GM06990 (cell line): ENCODE measurements around the gene PHLPP1.

Experiments
- DNase-seq: peaks from one replicate; pipeline ENCODE4 v3.0.0-alpha.2; 2011; ENCODE audit not compliant: insufficient read length; ENCODE audit errors: extremely low read depth
- H3K27me3 ChIP-seq: replicated peaks from 2 replicates; pipeline ENCODE4 v1.6.0; 2011; ENCODE audit warnings: low read length; ENCODE audit not compliant: control insufficient read depth, insufficient read depth
- H3K36me3 ChIP-seq: 2 replicates; pipeline ENCODE4 v1.5.1; 2011; ENCODE audit warnings: low read length; ENCODE audit not compliant: control insufficient read depth, insufficient read depth
- H3K4me3 ChIP-seq: replicated peaks from 2 replicates; pipeline ENCODE4 v1.5.1; 2011; ENCODE audit warnings: low read depth, mild to moderate bottlenecking, control low read depth, low read length
- TF ChIP-seq, protein P1 (sequence below): IDR thresholded peaks from 2 replicates; pipeline ENCODE4 v1.5.1; 2011; ENCODE audit warnings: low read length, control low read depth, mild to moderate bottlenecking, inconsistent platforms; ENCODE audit not compliant: insufficient read depth, poor library complexity, severe bottlenecking

PHLPP1 gene

DNA sequence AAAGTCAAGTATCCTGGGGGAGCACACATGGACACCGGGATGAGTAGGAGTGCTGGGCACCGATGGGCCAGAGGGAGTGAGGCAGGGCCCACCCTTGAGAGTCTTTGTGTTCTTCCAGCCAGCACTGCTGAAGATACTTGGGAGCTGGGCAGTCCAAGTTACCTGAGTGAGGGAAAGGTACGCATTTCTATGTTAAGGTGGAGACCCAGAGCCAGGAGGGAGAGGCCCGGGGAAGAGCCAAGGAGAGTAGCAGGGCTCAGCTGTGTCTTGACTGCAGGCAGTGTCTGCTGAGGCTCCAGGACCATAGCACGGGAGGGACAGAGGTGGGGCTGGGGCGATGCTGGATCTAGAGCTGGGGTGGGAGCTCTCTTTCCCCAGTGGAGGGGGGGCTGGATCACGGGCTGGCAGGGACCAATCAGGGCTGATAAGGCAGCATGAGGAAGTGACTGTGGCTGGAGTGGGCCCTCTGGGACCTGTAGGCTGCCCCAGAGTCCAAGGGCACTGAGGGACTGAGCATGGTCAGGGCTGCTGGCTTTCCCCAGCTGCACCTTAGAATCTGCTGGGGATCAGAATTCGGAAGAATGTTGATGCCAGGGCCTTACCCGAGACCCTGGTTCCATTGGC, 289.2 kb downstream of the PHLPP1 start:
- Histone ChIP-seq H3K4me3 (no peak overlapping the region), H3K27me3 (no peaks in the 10 kb centered on the region; the same call in 1 of the 2 replicates), H3K36me3 (no peaks in the 10 kb centered on the region)
- TF ChIP-seq, protein P1, sequence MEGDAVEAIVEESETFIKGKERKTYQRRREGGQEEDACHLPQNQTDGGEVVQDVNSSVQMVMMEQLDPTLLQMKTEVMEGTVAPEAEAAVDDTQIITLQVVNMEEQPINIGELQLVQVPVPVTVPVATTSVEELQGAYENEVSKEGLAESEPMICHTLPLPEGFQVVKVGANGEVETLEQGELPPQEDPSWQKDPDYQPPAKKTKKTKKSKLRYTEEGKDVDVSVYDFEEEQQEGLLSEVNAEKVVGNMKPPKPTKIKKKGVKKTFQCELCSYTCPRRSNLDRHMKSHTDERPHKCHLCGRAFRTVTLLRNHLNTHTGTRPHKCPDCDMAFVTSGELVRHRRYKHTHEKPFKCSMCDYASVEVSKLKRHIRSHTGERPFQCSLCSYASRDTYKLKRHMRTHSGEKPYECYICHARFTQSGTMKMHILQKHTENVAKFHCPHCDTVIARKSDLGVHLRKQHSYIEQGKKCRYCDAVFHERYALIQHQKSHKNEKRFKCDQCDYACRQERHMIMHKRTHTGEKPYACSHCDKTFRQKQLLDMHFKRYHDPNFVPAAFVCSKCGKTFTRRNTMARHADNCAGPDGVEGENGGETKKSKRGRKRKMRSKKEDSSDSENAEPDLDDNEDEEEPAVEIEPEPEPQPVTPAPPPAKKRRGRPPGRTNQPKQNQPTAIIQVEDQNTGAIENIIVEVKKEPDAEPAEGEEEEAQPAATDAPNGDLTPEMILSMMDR, result no peak
- no peak for DNase-seq

DNA sequence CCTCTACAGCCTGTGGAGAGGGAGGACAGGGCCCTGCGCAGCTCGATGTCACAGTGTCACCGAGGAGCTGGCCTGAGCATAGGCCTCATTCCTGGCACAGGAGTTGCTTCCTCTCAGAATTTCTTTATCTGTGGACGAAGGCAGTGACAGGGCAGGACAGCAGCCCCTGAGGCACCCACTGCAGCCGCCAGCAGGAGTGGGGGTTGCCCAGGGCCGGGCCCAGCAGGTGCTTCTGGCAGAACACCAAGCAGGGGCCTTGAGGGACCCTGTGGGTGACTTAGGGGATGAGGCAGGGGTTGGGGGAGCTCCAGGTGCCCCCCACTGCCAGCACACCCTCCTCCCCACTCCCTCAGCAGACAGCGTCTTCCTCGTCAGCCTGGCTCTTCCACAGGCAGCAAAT, 290.0 kb downstream of the PHLPP1 start:
- H3K27me3 ChIP-seq, result no peaks in the 10 kb centered on the region; the same call in 1 of the 2 replicates
- TF ChIP-seq, protein P1, result no peak
- no peaks in the 10 kb centered on the region for H3K36me3 ChIP-seq
- no peak overlapping the region for H3K4me3 ChIP-seq
- no peak for DNase-seq

DNA sequence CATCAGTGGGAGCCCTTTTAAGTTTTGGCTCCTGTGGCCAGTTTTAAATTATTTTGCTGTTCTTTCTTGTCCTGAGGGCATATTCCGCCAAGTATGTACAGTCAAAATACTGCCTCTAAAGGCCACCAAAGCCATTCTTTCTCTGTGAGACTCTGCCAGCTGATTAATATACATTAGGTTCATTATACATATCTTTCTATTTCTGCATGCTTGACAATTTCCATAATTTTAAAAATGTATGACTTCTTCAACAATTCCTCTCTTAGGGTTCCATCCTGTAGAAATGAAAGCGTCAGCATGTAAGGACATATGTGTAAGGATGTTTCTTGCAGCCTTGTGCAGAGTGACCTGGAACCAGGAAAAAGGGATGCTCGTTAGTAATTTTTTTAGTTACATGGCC, 291.9 kb downstream of the PHLPP1 start:
- TF ChIP-seq, protein P1, result no peak
- DNase-seq, result no peak
- no peaks in the 10 kb centered on the region; the same call in 1 of the 2 replicates for H3K27me3 ChIP-seq
- H3K36me3 ChIP-seq, result no peaks in the 10 kb centered on the region
- H3K4me3 ChIP-seq, result no peak overlapping the region

DNA sequence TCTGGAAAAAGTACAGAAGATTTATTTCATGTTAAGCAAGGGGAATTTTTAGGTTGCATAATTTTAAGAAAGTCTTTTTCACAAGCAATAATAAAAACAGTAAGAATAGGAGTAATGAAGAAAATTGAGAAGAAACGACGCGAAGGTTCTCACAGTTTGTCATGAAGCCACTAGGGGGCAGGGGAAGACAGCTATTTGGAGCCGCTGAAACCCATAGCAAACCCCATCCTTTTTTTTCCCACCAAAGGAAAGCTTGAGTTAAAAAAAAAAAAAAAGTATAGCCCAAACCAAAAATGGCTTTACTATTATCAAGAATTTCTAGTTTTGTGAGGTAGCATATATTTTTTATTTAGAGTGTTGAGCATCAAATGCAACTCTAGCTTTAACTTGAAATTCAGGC, 300.9 kb downstream of the PHLPP1 start:
- Histone ChIP-seq H3K4me3 (no peak overlapping the region), H3K27me3 (no peaks in the 10 kb centered on the region), H3K36me3 (no peaks in the 10 kb centered on the region)
- DNase-seq, result no peak
- TF ChIP-seq, protein P1, result peak; percentile 77

DNA sequence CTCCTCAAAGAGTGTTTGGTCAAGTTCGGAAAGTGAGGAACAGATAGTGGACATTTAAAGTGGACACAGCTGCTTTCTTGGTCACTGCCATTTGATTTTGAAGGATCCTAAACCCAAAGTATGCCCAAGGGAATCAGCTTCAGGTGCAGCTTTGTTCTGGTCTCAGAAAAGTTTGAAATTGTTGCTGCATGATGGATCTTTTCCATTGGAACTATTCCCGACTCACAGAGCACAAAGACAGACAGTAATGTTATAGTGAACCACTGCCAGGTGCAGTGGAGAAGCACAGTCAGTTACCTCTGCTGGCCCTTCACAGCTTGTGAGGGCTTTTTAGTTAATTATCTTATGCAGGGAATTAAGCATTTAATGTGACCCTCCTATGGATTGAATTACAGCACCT, 301.7 kb downstream of the PHLPP1 start:
- H3K36me3 ChIP-seq, result no peaks in the 10 kb centered on the region
- TF ChIP-seq, protein P1, result no peak
- no peak overlapping the region for H3K4me3 ChIP-seq
- DNase-seq, result no peak
- H3K27me3 ChIP-seq, result no peaks in the 10 kb centered on the region

DNA sequence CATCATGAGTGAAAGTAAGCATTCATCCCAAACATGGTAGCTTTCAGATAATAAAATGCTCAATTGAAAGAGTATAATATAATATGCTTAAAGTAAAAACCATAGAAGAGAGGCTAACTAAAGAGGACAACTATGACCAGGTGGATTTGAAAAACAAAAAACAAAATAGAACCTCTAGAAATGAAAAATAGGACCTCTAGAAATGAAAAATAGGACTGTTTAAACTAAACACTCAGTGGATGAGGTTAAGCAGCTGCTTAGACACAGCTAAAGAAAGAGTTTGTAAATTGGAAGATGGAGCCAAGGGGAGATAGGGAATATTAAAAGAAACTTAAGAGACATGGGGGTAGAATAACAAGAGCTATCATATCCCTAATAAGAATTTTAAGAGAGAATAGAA, 302.6 kb downstream of the PHLPP1 start:
- TF ChIP-seq, protein P1, result no peak

More for the DNA sequence above, 302.6 kb downstream of the PHLPP1 start:
- no peaks in the 10 kb centered on the region for H3K36me3 ChIP-seq
- no peak overlapping the region for H3K4me3 ChIP-seq
- H3K27me3 ChIP-seq, result no peaks in the 10 kb centered on the region
- DNase-seq, result no peak
